IPS DF 19.7 (cell line): Measurements from ENCODE around the gene PLCD3.
A peak's percentile ranks its signal among the peaks of the same experiment; 100 is the strongest.

Source experiments
- DNase-seq: peaks from one replicate; pipeline ENCODE4 v3.0.0-alpha.2; 2013; ENCODE audit warnings: low read depth, low spot score

Gene PLCD3, protein sequence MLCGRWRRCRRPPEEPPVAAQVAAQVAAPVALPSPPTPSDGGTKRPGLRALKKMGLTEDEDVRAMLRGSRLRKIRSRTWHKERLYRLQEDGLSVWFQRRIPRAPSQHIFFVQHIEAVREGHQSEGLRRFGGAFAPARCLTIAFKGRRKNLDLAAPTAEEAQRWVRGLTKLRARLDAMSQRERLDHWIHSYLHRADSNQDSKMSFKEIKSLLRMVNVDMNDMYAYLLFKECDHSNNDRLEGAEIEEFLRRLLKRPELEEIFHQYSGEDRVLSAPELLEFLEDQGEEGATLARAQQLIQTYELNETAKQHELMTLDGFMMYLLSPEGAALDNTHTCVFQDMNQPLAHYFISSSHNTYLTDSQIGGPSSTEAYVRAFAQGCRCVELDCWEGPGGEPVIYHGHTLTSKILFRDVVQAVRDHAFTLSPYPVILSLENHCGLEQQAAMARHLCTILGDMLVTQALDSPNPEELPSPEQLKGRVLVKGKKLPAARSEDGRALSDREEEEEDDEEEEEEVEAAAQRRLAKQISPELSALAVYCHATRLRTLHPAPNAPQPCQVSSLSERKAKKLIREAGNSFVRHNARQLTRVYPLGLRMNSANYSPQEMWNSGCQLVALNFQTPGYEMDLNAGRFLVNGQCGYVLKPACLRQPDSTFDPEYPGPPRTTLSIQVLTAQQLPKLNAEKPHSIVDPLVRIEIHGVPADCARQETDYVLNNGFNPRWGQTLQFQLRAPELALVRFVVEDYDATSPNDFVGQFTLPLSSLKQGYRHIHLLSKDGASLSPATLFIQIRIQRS

DNA sequence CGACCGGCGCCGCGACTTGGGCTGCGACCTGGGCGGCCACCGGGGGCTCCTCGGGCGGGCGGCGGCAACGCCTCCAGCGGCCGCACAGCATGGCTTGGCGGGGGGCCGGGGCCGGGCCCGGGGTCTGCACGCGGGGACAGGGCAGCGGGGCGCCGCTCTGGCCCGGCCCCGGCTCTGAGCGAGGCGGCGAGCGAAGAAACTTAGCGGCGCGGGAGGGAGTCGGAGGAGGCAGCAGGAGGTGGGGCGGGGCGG lies at the start of gene PLCD3:
Gene PLCD3, minus strand, starts transcription at position 196 of the 252 bp plus-strand sequence. Its CDS starts 105 bp downstream, at position 91.
- DNase-seq = no peak

- no peak for DNase-seq
Measured at GRCh38 chr17:45177563-45177962, 45.2 kb upstream of the PLCD3 start.

DNA sequence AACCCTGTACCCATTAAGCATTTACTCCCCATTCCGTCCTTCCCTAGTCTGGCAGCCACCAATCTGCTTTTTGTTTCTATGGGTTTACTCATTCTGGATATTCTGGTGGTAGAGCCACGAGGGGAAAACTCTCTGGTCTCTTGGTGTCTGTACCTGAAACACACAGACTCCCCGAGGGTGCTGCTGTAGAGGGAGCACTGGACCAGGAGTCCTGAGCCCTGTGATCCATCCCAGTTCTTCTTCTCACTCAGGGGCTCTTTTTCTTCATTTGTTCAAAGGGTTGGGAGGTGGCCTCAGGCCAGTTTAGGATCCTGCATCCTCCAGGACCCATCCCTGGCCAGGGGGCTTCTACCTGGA lies 43.4 kb upstream of the PLCD3 start:
- no peak for DNase-seq

GRCh38 chr17:45172541-45173286 lies 40.4 kb upstream of the PLCD3 start:
- no peak for DNase-seq

DNA sequence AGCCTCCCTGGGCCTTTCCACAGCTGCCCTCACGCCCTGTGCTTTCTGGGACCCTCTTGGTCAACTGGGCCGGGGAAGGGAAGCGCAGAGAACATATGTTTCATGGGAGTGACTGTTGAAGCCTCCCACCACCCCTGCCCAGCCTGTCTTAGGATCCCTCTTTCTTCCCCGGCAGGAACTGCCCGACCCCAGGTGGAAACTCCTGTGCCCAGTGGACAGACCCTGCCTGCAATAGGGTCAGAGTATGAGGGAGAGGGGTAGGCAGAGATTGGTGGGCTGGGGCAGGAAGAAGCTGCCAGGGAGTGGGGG lies 39.9 kb upstream of the PLCD3 start:
- DNase-seq = no peak

DNA sequence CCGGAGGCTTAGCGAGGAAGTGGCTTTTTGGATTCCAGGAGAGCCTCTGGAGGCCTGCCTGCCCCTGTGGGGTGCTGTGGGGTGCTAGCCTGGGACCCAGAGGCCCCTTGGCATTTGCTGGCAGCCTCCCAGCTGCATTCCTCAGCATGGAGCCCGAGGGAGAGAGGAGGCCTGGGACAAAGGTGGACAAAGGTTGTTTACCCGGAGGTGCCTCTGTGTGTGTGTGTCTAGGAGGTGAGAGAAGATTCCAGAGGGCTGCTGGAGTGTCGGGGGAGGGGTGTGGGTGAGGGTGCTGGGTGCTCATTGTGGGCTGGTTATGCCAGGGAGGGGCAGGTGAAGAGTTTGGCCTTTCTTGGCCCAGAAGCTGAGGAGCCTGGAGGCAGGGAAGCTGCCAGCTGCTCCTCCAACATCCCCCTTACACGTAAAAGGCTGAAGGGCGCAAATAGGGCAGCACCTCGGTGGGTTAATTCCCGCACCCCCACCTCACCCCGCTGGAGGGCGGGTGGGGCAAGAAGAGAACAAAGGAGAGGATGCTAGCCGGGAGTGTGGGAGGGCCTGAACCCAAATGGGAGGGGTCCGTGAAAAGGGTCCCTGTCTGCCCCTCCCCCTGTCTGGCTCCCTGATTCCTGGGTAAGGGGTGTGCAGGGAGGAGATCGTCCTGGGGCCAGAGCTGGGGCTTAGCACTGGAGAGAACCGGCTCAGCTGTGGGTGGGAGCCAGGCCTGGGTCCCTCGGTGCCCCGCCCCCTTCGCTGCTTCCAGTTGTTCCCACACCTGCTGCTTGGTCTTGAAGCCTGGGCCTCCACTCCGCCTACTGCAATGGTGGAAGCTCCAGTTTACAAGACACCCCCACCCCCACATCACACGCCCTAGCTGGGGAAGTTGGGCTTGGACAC lies 39.3 kb upstream of the PLCD3 start:
- no peak for DNase-seq

GRCh38 chr17:45170931-45171337 lies 38.6 kb upstream of the PLCD3 start:
- no peak for DNase-seq

- no peak for DNase-seq
Measured at GRCh38 chr17:45170280-45170930, 38.1 kb upstream of the PLCD3 start.

DNA sequence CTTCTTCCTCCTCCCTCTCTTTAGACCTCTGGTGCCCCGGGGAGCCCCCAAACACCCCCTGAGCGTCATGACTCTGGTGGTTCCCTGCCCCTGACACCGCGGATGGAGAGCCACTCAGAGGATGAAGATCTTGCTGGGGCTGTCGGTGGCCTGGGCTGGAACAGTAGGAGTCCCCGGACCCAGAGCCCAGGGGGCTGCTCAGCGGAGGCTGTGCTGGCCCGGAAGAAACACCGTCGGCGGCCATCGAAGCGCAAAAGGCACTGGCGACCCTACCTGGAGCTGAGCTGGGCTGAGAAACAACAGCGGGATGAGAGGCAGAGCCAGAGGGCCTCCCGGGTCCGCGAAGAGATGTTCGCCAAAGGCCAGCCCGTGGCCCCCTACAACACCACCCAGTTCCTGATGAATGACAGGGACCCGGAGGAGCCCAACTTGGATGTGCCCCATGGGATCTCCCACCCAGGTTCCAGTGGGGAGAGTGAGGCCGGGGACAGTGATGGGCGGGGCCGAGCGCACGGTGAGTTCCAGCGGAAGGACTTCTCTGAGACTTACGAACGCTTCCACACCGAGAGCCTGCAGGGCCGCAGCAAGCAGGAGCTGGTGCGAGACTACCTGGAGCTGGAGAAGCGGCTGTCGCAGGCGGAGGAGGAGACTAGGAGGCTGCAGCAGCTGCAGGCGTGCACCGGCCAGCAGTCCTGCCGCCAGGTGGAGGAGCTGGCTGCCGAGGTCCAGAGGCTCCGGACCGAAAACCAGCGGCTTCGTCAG lies 36.9 kb upstream of the PLCD3 start:
- no peak for DNase-seq

DNA sequence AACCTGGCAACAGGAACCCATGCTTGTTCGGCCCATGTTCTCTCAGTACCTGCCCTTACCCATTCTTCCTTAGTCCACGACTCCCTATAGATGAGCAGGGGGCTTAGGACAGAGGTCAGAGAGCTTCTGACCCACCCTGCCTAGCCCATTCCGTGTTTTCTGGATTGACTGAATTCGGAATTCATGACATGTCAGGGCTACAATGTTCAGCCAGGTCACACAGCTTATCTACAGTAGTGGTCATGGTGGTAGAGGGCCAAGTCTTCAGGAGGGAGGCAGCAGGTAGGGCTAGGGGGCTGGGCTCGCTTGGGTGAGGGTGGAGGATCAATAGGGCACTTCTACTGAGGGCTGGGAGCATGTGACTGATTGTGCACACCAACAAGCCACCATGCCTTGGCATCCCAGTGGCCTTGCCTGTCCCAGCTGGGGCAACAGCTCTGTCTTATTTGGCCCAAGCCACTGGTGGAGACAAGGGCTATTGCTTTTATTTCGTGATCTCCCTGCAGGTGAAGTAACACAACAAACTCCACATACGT lies 32.5 kb upstream of the PLCD3 start:
- no peak for DNase-seq

DNA sequence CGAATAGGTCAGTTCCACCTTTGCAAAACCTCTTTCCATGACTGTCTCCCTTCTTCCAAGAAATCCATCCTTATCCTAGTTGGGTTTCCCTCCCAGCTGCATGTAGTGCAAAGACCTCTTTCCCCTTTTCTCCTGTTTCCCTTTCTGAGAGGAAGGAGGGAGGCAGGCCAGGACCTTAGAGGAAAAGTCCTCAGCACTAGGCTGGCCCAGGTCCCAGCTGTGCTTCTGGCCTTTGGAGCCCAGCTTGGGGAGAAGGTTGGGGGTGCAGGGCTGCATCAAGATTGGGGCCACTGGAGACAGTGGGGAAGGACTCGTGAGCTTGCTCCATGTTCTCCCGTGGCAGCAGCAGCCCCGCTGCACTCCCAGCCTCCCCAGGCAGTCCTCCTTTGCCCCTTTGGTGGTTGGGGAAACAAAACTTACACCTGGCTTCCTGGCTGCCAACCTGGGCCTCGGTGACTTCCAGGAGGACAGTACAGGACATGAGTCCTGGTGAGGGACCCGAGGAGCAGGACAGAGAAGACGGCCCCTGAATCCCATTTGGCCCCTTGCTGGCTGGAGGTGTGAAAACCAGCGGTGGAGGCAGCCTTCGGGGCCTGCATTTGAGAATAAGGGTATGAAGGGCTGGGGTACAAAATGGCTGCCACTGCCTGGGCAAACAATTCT lies 29.8 kb upstream of the PLCD3 start:
- no peak for DNase-seq

- peak; percentile 99 for DNase-seq
Measured at GRCh38 chr17:45161288-45162024, 29.1 kb upstream of the PLCD3 start, which contains the start of gene HEXIM2. HEXIM2 (plus strand) TSS chr17:45161875; CDS start chr17:45162794, 919 bp downstream.

DNA sequence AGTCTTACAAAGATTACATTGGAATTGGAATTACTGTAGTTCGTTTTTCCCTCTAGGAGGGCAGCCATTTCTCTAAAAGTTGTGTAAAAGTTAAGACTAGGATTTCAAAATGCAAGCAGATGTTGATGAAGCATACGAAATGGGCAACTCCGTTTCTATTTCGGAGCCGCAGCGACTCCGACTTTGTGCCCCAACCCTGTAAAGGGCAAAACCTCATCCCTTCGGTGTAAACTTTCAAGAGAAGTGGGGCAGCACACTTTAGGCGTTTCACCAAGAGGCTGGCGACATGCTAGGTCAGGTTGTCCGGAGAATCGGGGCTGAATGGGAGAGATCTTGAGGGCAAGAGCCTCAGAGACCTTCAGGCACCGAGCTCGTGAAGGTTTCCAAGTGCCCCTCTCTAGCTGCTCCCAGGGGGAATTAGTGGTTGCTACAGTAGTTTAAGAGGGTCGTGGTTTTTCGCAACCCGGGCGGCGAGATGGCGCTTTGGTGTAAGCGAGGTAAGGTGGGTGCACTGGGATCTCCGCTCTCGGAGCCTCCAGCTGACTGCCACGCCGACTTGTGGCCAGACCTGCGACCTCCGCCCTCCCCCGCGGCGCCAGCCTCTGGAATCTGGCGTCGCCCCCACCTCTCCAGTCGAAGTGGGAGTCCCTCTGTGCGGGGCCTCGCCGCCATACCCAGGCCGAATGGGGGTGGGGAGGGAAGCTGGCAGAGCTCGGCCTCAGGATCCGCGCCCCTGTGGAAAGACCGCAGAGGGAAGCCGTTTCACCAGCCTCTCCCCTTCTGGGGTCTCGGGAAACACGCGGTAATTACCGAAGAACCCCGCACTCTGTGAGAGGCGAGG lies 28.4 kb upstream of the PLCD3 start:
- DNase-seq = no peak

DNA sequence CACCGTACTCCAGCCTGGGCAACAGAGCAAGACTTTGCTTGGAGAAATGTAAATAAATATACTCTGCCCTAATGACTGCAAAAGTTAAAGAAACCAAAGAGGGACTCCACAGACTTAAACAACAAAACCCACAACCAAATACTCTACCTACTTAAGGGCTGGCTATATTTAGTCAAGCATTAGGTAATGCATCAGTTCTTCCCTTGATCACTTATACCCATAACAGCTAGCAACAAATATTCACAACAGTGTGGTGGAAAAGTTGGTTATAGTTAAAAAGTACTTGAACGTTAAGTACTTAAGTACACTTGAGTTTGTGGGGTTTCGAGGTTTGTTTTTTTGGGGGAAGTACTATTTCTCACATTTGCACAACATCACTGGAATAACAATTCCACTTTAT lies 23.9 kb upstream of the PLCD3 start:
- no peak for DNase-seq

GRCh38 chr17:45155483-45155882 lies 23.2 kb upstream of the PLCD3 start:
- DNase-seq = no peak

- no peak for DNase-seq
Measured at GRCh38 chr17:45155029-45155428, 22.7 kb upstream of the PLCD3 start.

- no peak for DNase-seq
Measured at GRCh38 chr17:45150911-45151809, 18.8 kb upstream of the PLCD3 start.
